Stimulated activated CD4-positive, alpha-beta T cell treated with anti-CD3 and anti-CD28 coated beads, TNF-alpha, amount 100 ng/mL, for 4 hours (primary cell): ENCODE results near the gene TPGS1.
A peak's percentile ranks its signal among the peaks of the same experiment; 100 is the strongest.

ENCODE experiments used
- DNase-seq, 3 experiments: peaks; one replicate each; pipeline ENCODE4 v3.0.0-alpha.2; 2020; ENCODE audit warnings: low read depth in 3 of 3

The TPGS1 gene

GRCh38 chr19:495402-496111 is 11.7 kb upstream of the TPGS1 start:
- no peak for DNase-seq

- DNase-seq, result no peak
These were observed 11.1 kb upstream of the TPGS1 start, which contains the start of gene MADCAM1 for GRCh38 chr19:496112-496665. Gene MADCAM1, plus strand, starts transcription at chr19:496486. Its CDS starts 14 bp downstream, at chr19:496500.

GRCh38 chr19:496986-497385 is 10.3 kb upstream of the TPGS1 start:
- no peak for DNase-seq

GRCh38 chr19:497491-497868 is 9.8 kb upstream of the TPGS1 start:
- DNase-seq, result no peak

DNA sequence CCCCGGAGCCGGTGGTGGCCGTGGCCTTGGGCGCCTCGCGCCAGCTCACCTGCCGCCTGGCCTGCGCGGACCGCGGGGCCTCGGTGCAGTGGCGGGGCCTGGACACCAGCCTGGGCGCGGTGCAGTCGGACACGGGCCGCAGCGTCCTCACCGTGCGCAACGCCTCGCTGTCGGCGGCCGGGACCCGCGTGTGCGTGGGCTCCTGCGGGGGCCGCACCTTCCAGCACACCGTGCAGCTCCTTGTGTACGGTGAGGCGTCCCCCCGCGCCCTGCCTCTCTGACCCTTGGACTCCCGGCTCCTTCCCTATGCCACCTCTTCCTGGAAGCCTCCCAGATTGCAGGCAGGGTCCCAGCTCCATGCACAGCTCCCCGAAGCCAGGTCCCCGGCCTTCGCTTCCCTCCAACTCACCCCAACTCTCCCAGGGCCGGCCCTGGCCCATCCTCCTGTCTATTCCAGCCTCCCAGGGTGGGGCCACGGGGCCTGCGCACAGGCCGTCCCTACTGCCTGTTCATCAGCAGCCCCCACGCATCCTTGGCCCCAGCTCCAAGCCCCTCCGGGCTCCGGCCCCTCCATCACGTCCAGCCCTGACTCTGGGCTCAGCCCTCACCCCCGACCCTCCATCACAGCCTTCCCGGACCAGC is 9.3 kb upstream of the TPGS1 start:
- no peak for DNase-seq

GRCh38 chr19:498511-498891 is 8.8 kb upstream of the TPGS1 start:
- DNase-seq, result no peak

- no peak for DNase-seq
These were observed 8.2 kb upstream of the TPGS1 start for GRCh38 chr19:498977-499623.

DNA sequence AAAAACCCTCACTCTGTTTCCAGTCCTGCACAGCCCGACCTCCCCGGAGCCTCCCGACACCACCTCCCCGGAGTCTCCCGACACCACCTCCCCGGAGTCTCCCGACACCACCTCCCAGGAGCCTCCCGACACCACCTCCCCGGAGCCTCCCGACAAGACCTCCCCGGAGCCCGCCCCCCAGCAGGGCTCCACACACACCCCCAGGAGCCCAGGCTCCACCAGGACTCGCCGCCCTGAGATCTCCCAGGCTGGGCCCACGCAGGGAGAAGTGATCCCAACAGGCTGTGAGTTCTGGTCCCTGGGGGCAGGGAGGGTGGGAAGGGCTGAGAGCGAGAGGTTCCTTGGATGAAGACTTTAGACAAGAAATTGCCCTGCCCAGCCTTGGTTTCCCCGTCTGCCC is 5.7 kb upstream of the TPGS1 start:
- no peak for DNase-seq

GRCh38 chr19:504616-505015 is 2.7 kb upstream of the TPGS1 start:
- DNase-seq, result no peak

DNA sequence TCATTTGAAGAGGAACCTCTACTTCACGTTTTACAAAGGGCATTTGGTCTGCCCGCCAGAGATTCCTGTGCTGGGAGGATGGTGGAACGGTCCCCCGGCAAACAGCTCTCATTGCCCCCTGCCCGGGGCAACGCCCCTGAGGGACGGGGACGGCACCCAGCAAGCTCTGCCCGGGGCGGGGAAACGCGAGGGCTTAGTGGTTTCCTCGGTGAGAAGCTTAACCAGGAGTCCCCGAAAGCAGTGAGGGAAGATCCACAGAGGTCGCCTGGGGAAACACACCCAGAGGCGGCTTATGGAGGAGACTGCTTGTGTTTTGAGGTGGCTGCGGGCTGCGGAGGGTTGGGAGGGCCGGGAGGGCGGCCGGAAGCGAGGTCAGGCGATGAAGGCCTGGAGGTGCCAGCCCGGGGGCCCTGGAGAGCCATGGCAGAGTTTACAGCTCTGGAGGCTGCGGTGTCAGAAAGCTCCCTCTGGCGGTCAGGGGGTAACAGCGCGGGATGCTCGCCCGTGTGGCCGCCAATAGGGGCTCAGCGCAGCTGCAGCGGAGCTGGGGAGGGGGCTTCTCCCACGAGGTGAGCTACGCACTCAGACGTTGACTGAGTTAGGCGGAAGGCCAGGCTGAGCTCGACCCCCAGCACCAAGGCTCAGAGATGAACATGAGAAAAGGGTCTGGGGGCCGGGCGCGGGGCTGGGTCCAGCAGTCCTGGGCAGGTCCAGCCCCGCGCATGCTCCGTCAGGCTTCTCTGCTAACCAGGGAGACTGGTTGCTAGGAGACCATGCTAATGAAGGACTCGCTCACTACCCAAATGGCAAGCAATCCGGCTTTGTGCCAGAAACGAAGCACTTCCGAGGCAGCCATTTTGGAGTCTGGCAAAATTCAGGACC is 652 bp upstream of the TPGS1 start:
- peak; percentile 84 to 89 (median 88) for DNase-seq

- no peak for DNase-seq
These were observed 1.2 kb downstream of the TPGS1 start for GRCh38 chr19:508204-509150.

- peak; percentile 85 to 87 (median 86) for DNase-seq
These were observed 3.4 kb downstream of the TPGS1 start for GRCh38 chr19:510606-511100.

GRCh38 chr19:511101-511851 is 4.0 kb downstream of the TPGS1 start:
- DNase-seq, result peak; percentile 52 to 71 (median 70)

- no peak for DNase-seq
These were observed 5.5 kb downstream of the TPGS1 start for GRCh38 chr19:512547-513365.

DNA sequence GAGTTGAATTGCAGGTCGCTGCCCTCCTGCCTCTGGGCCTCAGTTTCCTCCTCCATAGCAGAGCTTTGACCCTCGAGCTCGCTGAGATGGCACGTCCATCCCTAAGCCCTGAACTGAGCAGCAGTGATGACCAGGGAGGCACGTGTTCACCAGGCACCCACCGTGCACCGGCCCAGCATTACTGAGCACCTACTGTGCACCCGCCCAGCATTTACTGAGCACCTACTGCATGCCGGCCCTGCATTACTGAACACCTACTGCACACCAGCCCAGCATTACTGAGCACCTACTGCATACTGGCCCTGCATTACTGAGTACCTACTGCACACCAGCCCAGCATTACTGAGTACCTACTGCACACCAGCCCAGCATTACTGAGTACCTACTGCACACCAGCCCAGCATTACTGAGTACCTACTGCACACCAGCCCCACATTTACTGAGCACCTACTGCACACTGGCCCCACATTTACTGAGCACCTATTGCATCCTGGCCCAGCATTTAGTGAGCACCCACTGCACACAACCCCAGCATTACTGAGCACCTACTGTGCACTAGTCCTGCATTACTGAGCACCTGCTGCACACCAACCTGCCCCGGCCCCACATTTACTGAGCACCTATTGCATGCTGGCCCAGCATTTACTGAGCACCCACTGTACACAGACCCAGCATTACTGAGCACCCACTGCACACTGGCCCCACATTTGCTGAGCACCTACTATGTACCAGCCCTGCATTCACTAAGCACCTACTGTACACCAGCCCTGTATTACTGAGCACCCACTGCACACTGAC is 6.3 kb downstream of the TPGS1 start:
- DNase-seq, result no peak

DNA sequence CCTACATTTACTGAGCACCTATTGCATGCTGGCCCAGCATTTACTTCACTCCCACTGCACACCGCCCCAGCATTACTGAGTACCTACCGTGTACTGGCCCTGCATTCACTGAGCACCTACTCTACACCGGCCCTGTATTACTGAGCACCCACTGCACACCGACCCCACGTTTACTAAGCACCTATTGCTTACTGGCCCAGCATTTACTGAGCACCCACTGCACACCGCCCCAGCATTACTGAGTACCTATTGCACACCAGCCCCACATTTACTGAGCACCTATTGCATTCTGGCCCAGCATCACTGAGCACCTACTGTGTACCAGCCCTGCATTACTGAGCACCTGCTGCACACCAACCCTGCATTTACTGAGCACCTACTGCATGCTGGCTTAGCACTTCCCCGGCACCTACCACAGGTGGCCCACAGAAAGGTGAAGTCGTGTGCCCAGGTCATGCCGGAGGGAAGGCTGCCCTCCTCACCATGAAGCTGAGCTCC is 6.9 kb downstream of the TPGS1 start:
- no peak for DNase-seq

DNA sequence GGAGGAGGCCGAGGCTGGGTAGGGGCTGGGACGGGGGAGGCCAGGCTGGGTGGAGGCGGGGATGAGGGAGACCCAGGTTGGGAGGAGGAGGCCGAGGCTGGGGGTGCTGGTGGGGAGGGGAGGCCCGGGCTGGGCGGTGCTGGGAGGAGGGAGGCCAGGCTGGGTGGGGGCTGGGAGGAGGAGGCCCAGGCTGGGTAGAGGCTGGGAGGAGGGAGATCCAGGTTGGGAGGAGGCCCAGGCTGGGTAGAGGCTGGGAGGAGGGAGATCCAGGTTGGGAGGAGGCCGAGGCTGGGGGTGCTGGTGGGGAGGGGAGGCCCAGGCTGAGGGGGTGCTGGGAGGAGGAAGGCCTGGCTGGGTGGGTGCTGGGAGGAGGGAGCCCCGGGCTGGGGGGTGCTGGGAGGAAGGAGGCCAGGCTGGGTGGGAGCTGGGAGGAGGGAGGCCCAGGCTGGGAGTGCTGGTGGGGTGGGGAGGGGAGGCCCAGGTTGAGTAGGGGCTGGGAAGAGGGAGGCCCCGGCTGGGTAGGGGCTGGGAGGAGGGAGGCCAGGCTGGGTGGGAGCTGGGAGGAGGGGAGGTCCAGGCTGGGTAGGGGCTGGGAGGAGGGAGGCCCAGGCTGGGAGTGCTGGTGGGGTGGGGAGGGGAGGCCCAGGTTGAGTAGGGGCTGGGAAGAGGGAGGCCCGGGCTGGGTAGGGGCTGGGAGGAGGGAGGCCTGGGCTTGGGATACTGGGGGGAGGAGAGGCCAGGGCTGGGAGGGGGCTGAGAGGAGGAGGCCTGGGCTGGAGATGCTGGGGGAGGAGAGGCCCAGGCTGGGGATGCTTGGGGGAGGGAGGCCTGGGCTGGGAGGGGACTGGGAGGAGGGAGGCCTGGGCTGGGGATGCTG is 10.7 kb downstream of the TPGS1 start:
- DNase-seq, result no peak
